ENCODE results near the gene S100A10. TPM values are rescaled to one million over a fixed set of nuclear protein-coding genes. Genes with fewer than 3 reads are reported as not detected.

Gene S100A10
- total RNA-seq, 1 donor from 2014 or later: 148 TPM

- DNase-seq: peak; percentile 44
These were observed 7.0 kb downstream of the S100A10 start for GRCh38 chr1:151986501-151987190.

DNA sequence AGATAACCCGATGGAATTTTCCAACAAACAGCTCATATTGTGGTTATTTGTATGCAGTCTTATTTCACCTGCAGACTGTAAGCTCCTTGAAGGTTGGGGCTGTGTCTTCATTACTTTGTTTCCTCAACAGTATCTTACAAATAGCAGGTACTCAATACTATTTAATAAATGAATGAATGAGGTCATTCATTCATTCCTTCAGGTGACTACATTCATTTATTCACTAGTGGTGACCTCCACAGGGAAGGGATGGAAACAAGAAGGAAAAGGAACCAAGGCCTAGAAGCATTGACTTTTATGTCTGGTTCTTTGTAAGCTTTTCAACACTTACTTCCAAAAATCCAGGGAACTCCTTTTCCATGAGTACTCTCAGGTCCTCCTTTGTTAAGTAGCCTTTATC, 7.9 kb downstream of the S100A10 start:
- no peak for DNase-seq

DNA sequence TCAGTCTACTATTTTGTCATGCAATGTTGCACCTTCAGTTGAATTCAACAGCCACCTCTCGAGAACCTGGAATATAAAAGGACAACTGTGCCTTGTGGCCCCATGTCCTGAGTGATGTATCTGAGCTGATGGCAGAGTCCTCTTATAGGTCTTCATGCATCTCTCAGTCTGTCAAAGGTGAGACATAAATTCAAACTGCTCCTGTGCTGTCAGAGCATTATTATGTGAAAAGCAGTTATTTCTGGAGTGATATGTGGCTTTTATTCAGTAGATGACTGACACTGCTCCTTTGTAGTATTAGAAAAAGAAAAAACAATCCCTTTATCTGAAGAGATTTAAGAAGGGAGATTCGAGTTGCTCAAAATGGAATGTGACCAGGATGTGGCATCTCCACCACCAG, 8.4 kb downstream of the S100A10 start:
- DNase-seq: no peak

- DNase-seq: no peak
These were observed 9.2 kb downstream of the S100A10 start for GRCh38 chr1:151984313-151984956.

DNA sequence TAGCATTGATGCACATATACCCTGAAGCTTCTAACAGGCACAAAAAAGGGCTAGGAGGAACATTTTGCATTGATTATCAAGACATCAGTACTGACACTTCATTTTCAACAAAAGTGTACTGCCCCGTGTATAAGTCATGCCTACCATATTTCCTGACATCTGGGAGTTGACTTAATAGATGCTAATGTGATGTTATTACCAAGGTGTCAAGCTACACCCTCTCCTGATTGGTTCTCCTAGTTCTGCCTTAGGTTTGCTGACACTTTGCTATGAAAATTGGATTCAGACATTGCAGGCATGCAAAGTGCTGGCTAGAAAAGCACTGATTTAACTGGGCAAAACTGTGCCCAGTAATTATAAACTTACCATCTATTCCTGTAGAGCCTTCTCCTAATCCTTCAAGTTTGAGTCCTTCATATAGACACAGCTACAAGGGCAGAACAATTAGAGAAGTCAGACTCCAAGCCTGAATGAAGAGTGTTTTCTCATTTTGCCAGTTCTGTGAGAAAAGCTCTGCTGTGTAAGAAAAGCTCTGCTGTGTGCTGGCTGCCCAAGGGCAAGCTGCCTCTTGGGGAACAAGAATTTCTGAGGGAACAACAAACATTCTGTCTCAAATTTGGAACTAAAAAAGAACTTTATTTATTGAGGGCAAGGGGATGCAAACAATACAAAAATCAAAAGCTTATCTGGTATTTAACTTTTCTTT, 11.2 kb downstream of the S100A10 start:
- no peak for DNase-seq

GRCh38 chr1:151981178-151981525, 12.5 kb downstream of the S100A10 start:
- DNase-seq: no peak

- DNase-seq: peak; percentile 84
These were observed 13.1 kb downstream of the S100A10 start for GRCh38 chr1:151980287-151981177.

GRCh38 chr1:151978922-151979321, 14.7 kb downstream of the S100A10 start:
- DNase-seq: no peak

DNA sequence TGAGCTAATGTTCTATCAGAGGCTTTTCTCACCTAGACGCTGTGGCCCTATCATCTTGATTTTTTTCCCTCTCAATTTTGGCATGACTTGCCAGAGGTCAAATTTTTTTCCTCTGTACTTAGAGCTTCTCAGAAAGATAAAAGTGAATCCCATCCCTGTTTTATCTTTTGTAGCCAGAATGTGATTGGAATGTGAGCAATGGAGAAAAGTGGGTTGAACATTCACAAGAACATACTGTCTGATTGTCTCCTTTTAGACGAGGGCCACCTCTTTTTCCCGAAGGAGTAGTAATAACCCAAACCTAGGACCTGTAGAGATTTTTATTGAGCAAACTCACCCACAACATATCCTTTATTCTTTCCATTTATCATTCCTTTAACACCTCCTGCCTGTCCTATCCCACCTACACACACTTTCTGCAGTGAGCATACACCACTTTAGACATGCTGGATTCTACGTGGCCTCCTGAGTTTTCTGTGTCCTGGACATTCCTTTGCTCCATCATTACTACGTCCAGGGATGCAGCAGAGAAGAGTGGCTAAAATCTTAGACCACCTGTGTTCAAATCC, 15.9 kb downstream of the S100A10 start:
- DNase-seq: no peak

DNA sequence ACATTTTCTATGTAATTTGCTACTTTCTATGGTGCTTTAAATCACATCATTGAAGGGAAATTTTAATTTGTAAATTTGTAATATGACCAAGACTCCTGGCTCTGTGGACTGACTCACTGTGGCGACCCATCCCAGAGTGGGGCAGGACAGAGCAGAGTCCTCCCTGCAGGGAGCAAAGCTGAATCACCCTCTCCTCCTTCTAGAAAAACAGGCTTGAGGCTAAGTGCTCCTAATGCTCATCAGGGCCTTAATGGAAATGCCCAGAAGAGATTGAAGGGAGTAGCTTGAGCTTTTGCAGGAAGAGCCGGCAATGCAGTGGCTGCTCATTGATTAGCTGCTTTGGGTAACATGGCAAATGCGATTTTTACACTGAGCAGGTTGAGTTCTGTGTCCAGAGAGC, 16.8 kb downstream of the S100A10 start:
- no peak for DNase-seq

- DNase-seq: no peak
These were observed 17.7 kb downstream of the S100A10 start for GRCh38 chr1:151976015-151976343.

DNA sequence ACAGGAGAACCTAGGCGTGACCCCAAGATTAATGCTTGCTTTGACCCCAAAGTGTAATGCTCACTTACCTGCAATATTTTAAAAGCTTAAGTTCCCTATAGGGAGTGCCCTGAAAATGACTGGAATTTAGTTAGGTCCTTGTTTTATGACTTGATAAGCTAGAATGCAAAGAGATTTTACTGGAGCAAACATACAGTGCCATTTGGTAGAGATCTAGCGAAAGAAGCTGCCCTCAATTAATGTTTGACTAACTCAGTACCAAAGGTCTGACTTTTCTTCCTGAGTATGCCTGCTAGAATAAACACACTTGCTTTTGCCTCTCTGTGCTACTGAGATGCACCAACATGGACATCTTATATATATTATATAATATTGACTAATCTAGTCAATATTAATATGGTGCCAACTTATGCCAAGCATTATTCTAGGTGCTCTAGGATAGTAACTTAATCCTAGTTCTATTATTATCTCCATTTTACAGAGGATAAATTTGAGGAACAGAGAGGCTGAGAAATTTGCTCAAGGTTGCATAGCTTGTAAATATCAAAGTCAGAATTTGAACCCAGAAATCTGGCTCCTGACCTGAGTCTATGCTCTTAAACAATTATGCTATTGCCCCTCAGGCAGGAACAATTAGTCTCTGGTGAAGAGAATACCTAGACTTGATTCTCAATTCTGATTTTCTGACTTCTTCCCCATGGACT, 18.2 kb downstream of the S100A10 start:
- no peak for DNase-seq

GRCh38 chr1:151972542-151973248, 21.0 kb downstream of the S100A10 start:
- DNase-seq: peak; percentile 85

- no peak for DNase-seq
These were observed 23.0 kb downstream of the S100A10 start for GRCh38 chr1:151970626-151971025.

DNA sequence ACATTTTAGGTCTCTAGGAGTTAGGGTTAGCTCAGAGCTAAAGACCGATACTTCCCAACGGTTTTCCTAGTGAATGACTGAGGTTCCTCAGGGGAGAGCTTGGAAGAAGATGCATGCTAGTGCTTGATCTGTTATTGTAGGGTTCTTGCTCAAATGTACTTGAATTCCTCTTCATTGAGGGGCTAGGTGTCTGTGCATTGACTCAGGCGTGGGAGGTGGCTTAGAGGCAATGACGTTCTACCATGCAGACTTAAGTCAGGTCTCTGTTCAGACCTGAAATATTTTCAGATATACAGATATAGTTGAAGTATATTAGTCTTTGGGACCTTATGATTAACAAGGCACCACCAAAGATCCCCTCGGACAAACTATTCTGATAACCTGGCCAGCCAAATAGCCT, 23.5 kb downstream of the S100A10 start:
- no peak for DNase-seq

GRCh38 chr1:151968791-151969399, 24.8 kb downstream of the S100A10 start:
- DNase-seq: no peak

- DNase-seq: peak; percentile 68
These were observed 25.6 kb downstream of the S100A10 start for GRCh38 chr1:151968058-151968457.

DNA sequence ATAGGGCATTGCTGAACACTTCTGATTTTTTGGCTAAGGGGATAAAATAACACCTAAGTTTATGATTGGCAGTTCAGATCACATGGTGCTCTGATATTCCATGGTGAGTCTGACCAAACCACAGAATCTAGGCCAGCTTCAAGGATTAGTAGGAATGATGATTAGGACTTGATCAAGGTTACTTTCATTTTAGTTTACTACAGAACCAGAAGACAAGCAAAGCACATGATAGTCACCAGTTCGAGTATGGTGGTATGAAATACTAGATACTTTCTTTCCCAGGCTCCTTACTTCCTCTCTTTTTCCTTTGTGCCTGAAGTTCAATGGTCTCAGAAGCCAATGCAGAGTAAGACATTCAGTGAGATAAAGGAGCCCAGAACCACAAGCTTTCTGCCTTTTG, 26.6 kb downstream of the S100A10 start:
- no peak for DNase-seq

DNA sequence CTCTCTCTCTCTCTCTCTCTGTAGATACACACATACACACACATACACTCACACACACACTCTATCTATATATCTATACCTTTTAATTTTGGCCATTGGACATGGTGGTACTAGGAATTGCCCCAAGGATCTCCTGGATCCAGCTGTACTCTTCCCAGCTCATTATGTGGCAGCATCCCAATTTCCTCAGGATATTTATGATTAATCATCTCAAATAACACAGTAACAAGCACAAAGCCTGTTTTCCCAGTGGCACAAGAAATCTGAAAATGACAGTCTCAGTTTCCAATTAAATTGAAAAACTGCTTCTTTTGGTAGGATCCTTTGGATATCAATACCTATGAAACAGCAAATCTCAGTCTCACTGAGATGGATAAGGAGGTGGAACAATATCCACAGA, 27.6 kb downstream of the S100A10 start:
- DNase-seq: no peak

- no peak for DNase-seq
These were observed 29.1 kb downstream of the S100A10 start for GRCh38 chr1:151964510-151964909.

- peak; percentile 77 for DNase-seq
These were observed 30.4 kb downstream of the S100A10 start for GRCh38 chr1:151963288-151963687.
